OCI-LY7 (cell line): ENCODE measurements around the gene DOLPP1. TPM values are rescaled to one million over a fixed set of nuclear protein-coding genes. Genes with fewer than 3 reads are reported as not detected.

Experiments used
- Bru-seq: library from RNA; stranded (reverse); fragments of 400-500 nt; gene quantifications from one replicate; lab custom pipeline; 2021; lab: Mats Ljungman, UMichigan
- BruChase-seq, 2 experiments: library from RNA; stranded (reverse); fragments of 400-500 nt; gene quantifications; one replicate each; lab custom pipeline; 2021; lab: Mats Ljungman, UMichigan
- BruUV-seq: library from RNA; stranded (reverse); fragments of 400-500 nt; replicated peaks from 2 replicates; lab custom pipeline; 2021; lab: Mats Ljungman, UMichigan
- CTCF ChIA-PET: fragments of 300-600 bp; sonication (Branson Sonifier 250); formaldehyde crosslinking; loops from one replicate; lab custom pipeline; 2022; ENCODE audit warnings: antibody characterized with exemption; ENCODE audit not compliant: unreplicated experiment; lab: Charles Lee
- POLR2A ChIA-PET: fragments of 300-600 bp; sonication (Branson Sonifier 250); formaldehyde crosslinking; loops from one replicate; lab custom pipeline; 2022; ENCODE audit warnings: antibody characterized with exemption; lab: Charles Lee
- DNase-seq: peaks from one replicate; pipeline ENCODE4 v3.0.0-alpha.2; 2015; ENCODE audit warnings: low spot score
- H2AFZ ChIP-seq: fragments of 200-600 bp; sonication (generic), shearing (Covaris generic); 2 replicates; pipeline ENCODE4 v1.6.1; 2014; ENCODE audit warnings: mild to moderate bottlenecking, antibody characterized with exemption, low read length, moderate library complexity
- H3K27ac ChIP-seq: fragments of 200-600 bp; sonication (generic); 2 replicates; pipeline ENCODE4 v1.5.1; 2014; ENCODE audit warnings: mixed run types, low read depth, mild to moderate bottlenecking, moderate library complexity, low read length, inconsistent platforms; ENCODE audit not compliant: poor library complexity, severe bottlenecking
- H3K36me3 ChIP-seq: fragments of 200-600 bp; sonication (generic); 2 replicates; pipeline ENCODE4 v1.6.1; 2014; ENCODE audit warnings: mild to moderate bottlenecking, antibody characterized with exemption, low read length, moderate library complexity, mixed read lengths; ENCODE audit not compliant: insufficient read depth
- H3K4me1 ChIP-seq: fragments of 200-600 bp; sonication (generic); 2 replicates; pipeline ENCODE4 v1.5.1; 2014; ENCODE audit warnings: mild to moderate bottlenecking, low read length; ENCODE audit not compliant: insufficient read depth, poor library complexity, severe bottlenecking
- H3K4me2 ChIP-seq: fragments of 200-600 bp; sonication (generic); 2 replicates; pipeline ENCODE4 v1.6.1; 2014; ENCODE audit warnings: mild to moderate bottlenecking, low read length
- H3K4me3 ChIP-seq: fragments of 200-600 bp; sonication (generic); 2 replicates; pipeline ENCODE4 v1.5.1; 2014; ENCODE audit warnings: mild to moderate bottlenecking, low read depth, low read length; ENCODE audit not compliant: poor library complexity, severe bottlenecking
- H3K79me2 ChIP-seq: fragments of 200-600 bp; sonication (generic); 2 replicates; pipeline ENCODE4 v1.6.1; 2016; ENCODE audit warnings: low read depth, mild to moderate bottlenecking, low read length, moderate library complexity, mixed read lengths; ENCODE audit not compliant: insufficient read depth
- H3K9me2 ChIP-seq: fragments of 200-600 bp; sonication (generic); 2 replicates; pipeline ENCODE4 v1.6.1; 2016; ENCODE audit warnings: mild to moderate bottlenecking, low read length, mixed read lengths; ENCODE audit not compliant: insufficient read depth
- H3K9me3 ChIP-seq: fragments of 200-600 bp; sonication (generic); 2 replicates; pipeline ENCODE4 v1.6.1; 2014; ENCODE audit warnings: mild to moderate bottlenecking, mixed run types, low read length, mixed read lengths
- H4K20me1 ChIP-seq: fragments of 200-600 bp; sonication (generic); 2 replicates; pipeline ENCODE4 v1.6.1; 2014; ENCODE audit warnings: mild to moderate bottlenecking, antibody characterized with exemption, low read length, moderate library complexity, mixed read lengths; ENCODE audit not compliant: insufficient read depth
- EZH2phosphoT487 ChIP-seq: fragments of 200-600 bp; sonication (generic); IDR thresholded peaks from 2 replicates; pipeline ENCODE4 v1.6.1; 2018; ENCODE audit warnings: low read depth, borderline replicate concordance, mild to moderate bottlenecking, mixed run types, antibody characterized with exemption, low read length, moderate library complexity, mixed read lengths
- intact Hi-C: fragments of 100-400 bp; cut with micrococcal nuclease; formaldehyde crosslinking; loops from one replicate; pipeline ENCODE4 v1.10.0; 2022; ENCODE audit not compliant: unreplicated experiment
- long read RNA-seq: library from polyadenylated mRNA; stranded (forward); transcript quantifications from one replicate; pipeline ENCODE4 v2.0.0, GENCODE V29; 2022
- total RNA-seq, 2 experiments: library from RNA; depleted of rRNA in 1 of 2; stranded (reverse); fragments of >200 nt in 1 of 2; shearing (Covaris generic) in 1 of 2; gene quantifications; 2 replicates each; pipeline ENCODE4 v1.2.3, GENCODE V29; 2014 to 2022
- TF ChIP-seq, protein P1 (sequence below): fragments of 200-600 bp; sonication (generic); conservative IDR thresholded peaks from 2 replicates; pipeline ENCODE4 v1.5.1; 2014; ENCODE audit warnings: mild to moderate bottlenecking, antibody characterized with exemption, low read length, moderate library complexity, mixed read lengths

DOLPP1 gene
- total RNA-seq (2014; rRNA removed; shearing (Covaris generic)): 15.1 and 16.9 TPM in 2 replicates
- 13.5 and 16.9 TPM in 2 replicates for total RNA-seq (2022)
- Bru-seq, nascent RNA: percentile 46 among the genes with signal in this experiment
- BruChase-seq, experiment 1, labeled RNA remaining after a 6-hour chase: percentile 48 among the genes with signal in this experiment
- BruChase-seq, experiment 2, labeled RNA remaining after a 2-hour chase: percentile 70 among the genes with signal in this experiment
- long read RNA-seq, transcript DOLPP1-202 (8 exons, 2,177 nt): major isoform, 40 of 49 reads
- long read RNA-seq, partial matches to known transcripts: 2 of 49 reads
- long read RNA-seq, other reads (novel, unspliced or antisense): 3 of 49 reads

DNA sequence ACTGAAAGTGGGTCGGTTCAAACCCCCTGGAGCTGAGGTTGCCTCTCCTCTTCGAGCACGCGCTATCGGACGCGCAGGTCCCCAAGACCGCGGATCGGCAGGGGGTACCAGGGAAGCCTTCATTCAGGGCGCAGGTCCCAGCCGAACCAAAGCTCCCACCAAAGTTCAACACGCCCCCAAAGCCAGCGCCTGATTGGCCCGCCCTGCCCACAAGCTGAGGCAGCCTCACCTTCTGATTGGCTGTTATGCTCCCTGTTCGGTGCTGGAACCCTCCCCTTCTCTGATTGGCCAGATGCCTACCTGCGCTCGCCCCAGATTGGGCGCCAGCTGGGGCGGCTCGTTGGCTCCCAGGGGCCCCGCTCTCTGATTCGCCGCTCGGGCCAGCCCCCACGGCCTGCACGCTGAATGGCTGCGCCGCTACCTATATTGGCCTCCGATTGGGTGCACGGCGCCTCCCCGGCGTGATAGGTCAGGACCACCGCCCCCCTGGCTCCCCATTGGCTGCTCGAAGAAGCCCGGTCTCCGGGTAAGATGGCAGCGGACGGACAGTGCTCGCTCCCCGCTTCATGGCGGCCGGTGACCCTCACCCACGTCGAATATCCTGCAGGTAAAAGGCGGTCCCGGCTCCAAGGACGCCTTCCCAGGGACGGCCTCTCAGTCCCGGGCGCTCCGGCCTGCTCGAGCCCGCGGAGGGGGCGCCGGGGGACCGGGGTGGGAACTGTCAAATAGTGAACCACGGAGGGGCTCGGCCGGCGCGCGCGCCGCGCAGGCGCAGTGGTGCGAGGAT, at the start of gene DOLPP1:
TSS of gene DOLPP1 (plus strand) at position 511 of the 787 bp plus-strand sequence. CDS start at position 532, 21 bp downstream.
- Histone ChIP-seq H3K27ac (peak within 1 kb of the TSS; percentile 43), H3K9me3 (no peaks in the 10 kb centered on the region), H4K20me1 (no peaks in the 10 kb centered on the region), H3K4me1 (peaks cover 16% of the 10 kb centered on the region), H3K36me3 (peaks cover 10% of the 10 kb centered on the region), H2AFZ (peak within 1 kb of the TSS; percentile 83), H3K4me3 (peak within 1 kb of the TSS; percentile 81), H3K9me2 (no peaks in the 10 kb centered on the region), H3K79me2 (peaks cover 9% of the 10 kb centered on the region; the same call in 1 of the 2 replicates), H3K4me2 (peak within 1 kb of the TSS; percentile 87)
- POLR2A ChIA-PET: interaction anchor here (0.6 to 1.6 kb wide), 11 partner anchors 14 to 357 kb away, joined by 3 to 6 read pairs (median 4); partner anchors contain the start of genes MIGA2, SH3GLB2, SPOUT1 and ZDHHC12
- CTCF ChIA-PET: interaction anchor here (0.7 to 1.1 kb wide), 3 partner anchors 17 to 263 kb away, joined by 3 read pairs; partner anchors contain the start of gene ENDOG
- peak; percentile 99 for DNase-seq
- BruUV-seq: no TSS peak
- intact Hi-C loops: loop anchor here (2.0 kb wide), 1 partner anchor 30 kb away; the partner anchor contains the start of genes CRAT and PTPA
- TF ChIP-seq EZH2phosphoT487: no peak
- TF ChIP-seq, protein P1, sequence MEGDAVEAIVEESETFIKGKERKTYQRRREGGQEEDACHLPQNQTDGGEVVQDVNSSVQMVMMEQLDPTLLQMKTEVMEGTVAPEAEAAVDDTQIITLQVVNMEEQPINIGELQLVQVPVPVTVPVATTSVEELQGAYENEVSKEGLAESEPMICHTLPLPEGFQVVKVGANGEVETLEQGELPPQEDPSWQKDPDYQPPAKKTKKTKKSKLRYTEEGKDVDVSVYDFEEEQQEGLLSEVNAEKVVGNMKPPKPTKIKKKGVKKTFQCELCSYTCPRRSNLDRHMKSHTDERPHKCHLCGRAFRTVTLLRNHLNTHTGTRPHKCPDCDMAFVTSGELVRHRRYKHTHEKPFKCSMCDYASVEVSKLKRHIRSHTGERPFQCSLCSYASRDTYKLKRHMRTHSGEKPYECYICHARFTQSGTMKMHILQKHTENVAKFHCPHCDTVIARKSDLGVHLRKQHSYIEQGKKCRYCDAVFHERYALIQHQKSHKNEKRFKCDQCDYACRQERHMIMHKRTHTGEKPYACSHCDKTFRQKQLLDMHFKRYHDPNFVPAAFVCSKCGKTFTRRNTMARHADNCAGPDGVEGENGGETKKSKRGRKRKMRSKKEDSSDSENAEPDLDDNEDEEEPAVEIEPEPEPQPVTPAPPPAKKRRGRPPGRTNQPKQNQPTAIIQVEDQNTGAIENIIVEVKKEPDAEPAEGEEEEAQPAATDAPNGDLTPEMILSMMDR: no peak

DNA sequence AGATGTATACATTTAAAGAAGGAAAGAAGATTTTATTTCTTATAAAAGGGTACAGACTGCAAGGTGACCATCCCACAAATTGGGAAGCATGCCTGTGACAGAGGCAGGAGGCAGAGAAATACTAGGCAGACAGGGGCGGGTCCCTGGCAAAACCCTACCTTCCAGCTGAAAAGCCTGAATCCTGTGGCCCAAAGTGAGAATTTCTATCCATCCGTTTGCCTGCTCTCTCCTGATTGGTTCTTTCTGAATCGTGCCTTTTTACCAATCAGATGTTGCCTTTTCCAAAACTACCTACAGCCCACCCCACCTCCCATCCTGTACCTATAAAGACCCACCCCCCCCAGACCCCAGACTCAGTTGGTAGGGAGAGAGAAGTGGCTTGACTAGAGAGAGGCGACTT, 49.4 kb upstream of the DOLPP1 start:
- no peaks in the 10 kb centered on the region for H3K36me3 ChIP-seq
- no peaks in the 10 kb centered on the region for H3K9me2 ChIP-seq
- H3K4me1 ChIP-seq: peaks cover 31% of the 10 kb centered on the region
- H3K79me2 ChIP-seq: peaks cover 8% of the 10 kb centered on the region; the same call in 1 of the 2 replicates
- BruUV-seq: no TSS peak
- intact Hi-C loops: no loop called here
- POLR2A ChIA-PET: interaction anchor here (0.6 to 1.6 kb wide), 3 partner anchors 111 to 977 kb away, joined by 3 to 4 read pairs (median 3); no protein-coding TSS in a partner anchor
- CTCF ChIA-PET: no interaction called here
- no peak overlapping the region for H3K27ac ChIP-seq
- no peak for DNase-seq
- no peak overlapping the region for H2AFZ ChIP-seq
- H3K4me2 ChIP-seq: no peak overlapping the region
- no peak for TF ChIP-seq EZH2phosphoT487
- TF ChIP-seq, protein P1: no peak
- H3K4me3 ChIP-seq: no peak overlapping the region
- H3K9me3 ChIP-seq: no peaks in the 10 kb centered on the region
- H4K20me1 ChIP-seq: no peaks in the 10 kb centered on the region
